K562 (cell line): ENCODE results near the gene HEMK1. TPM values are rescaled to one million over a fixed set of nuclear protein-coding genes. Genes with fewer than 3 reads are reported as not detected.

Experiments
- ATAC-seq: fragments of 200-7000 bp; cut with Tn5 transposase; 3 replicates; pipeline ENCODE4 v1.9.1; 2020; ENCODE audit warnings: moderate library complexity
- BruUV-seq: library from RNA; stranded (reverse); fragments of 400-500 nt; replicated peaks from 2 replicates; lab custom pipeline; 2021; lab: Mats Ljungman, UMichigan
- CTCF ChIA-PET: fragments of 300-600 bp; formaldehyde crosslinking; extraction: SDS; loops from one replicate; lab custom pipeline; 2021; ENCODE audit warnings: low intra/inter-chr PET ratio; lab: Yijun Ruan, JAX
- POLR2A ChIA-PET: fragments of 300-600, 350-650 bp; sonication (Branson Sonifier 250); formaldehyde crosslinking; extraction: SDS; loops from one replicate; lab custom pipeline; 2021; ENCODE audit warnings: antibody characterized with exemption, inconsistent platforms; lab: Yijun Ruan, JAX
- DNase-seq, 4 experiments: peaks; one replicate each; pipeline versions ENCODE4 v3.0.0 to v3.0.0-alpha.2; 2011 to 2018; ENCODE audit warnings: low spot score in 3 of 4, mixed read lengths in 3 of 4; ENCODE audit errors: extremely low read depth in 1 of 4
- FAIRE-seq: peaks from 2 replicates; lab custom pipeline; 2011; peaks lifted over from hg19 to GRCh38; lab: Jason Lieb, UNC
- H2AFZ ChIP-seq: 2 replicates; pipeline ENCODE4 v1.6.0; 2011; ENCODE audit warnings: low read depth, low read length, control low read depth, inconsistent platforms
- H3K27ac ChIP-seq: fragments of 200-600 bp; 3 replicates; pipeline ENCODE4 v1.8.0; 2011; ENCODE audit warnings: low read depth, mild to moderate bottlenecking, control low read depth, inconsistent platforms, low read length, moderate library complexity, mixed read lengths; ENCODE audit errors: extremely low read depth
- H3K27me3 ChIP-seq, 2 experiments: fragments of 300-600 bp in 1 of 2; 2 replicates in 1 of 2; 3 replicates in 1 of 2; pipeline versions ENCODE4 v1.6.0 to v1.8.0; 2011; ENCODE audit warnings: inconsistent platforms in 2 of 2, low read length in 2 of 2, mild to moderate bottlenecking in 1 of 2, mixed read lengths in 1 of 2, moderate library complexity in 1 of 2; ENCODE audit not compliant: control insufficient read depth in 2 of 2, insufficient read depth in 2 of 2
- H3K36me3 ChIP-seq: fragments of 300-600 bp; 3 replicates; pipeline ENCODE4 v1.8.0; 2011; ENCODE audit warnings: mild to moderate bottlenecking, low read length, inconsistent platforms; ENCODE audit not compliant: control insufficient read depth, insufficient read depth
- H3K4me1 ChIP-seq, 2 experiments: fragments of 200-600 bp in 1 of 2; replicated peaks in 1 of 2; 2 replicates in 1 of 2; 3 replicates in 1 of 2; pipeline versions ENCODE4 v1.5.1 to v1.8.0; 2011; ENCODE audit warnings: inconsistent platforms in 2 of 2, low read length in 2 of 2, mild to moderate bottlenecking in 1 of 2, mixed read lengths in 1 of 2, moderate library complexity in 1 of 2; ENCODE audit not compliant: control insufficient read depth in 2 of 2, insufficient read depth in 2 of 2
- H3K4me2 ChIP-seq: 2 replicates; pipeline ENCODE4 v1.6.1; 2011; ENCODE audit warnings: low read length, control low read depth, inconsistent platforms, mixed read lengths; ENCODE audit not compliant: insufficient read depth
- H3K4me3 ChIP-seq: fragments of 200-600 bp; sonication (generic), shearing (Covaris generic); 2 replicates; pipeline ENCODE4 v1.5.1; 2016; ENCODE audit warnings: control low read depth, inconsistent platforms
- H3K79me2 ChIP-seq: fragments of 200-600 bp; 3 replicates; pipeline ENCODE4 v1.8.0; 2011; ENCODE audit warnings: low read length, inconsistent platforms; ENCODE audit not compliant: control insufficient read depth, insufficient read depth
- H3K9ac ChIP-seq, 2 experiments: 2 replicates each; pipeline versions ENCODE4 v1.6.0 to v1.6.1; 2011; ENCODE audit warnings: low read depth in 2 of 2, low read length in 2 of 2, control low read depth in 1 of 2, inconsistent platforms in 1 of 2, mild to moderate bottlenecking in 1 of 2, mixed read lengths in 1 of 2; ENCODE audit not compliant: insufficient read depth in 1 of 2
- H3K9me1 ChIP-seq: one replicate; pipeline ENCODE4 v1.6.0; 2011; ENCODE audit warnings: inconsistent platforms, mild to moderate bottlenecking, low read length, moderate library complexity; ENCODE audit not compliant: control insufficient read depth, insufficient read depth
- H3K9me3 ChIP-seq: replicated peaks from 2 replicates; pipeline ENCODE4 v1.5.1; 2011; ENCODE audit warnings: low read depth, low read length, inconsistent platforms; ENCODE audit not compliant: control insufficient read depth, insufficient read depth
- H4K20me1 ChIP-seq: replicated peaks from 2 replicates; pipeline ENCODE4 v1.6.1; 2011; ENCODE audit warnings: low read length, inconsistent platforms, mixed read lengths; ENCODE audit not compliant: control insufficient read depth, insufficient read depth
- BRD4 ChIP-seq: fragments of 200-600 bp; sonication (generic); IDR thresholded peaks from 2 replicates; pipeline ENCODE4 v1.6.1; 2017; ENCODE audit warnings: inconsistent platforms
- ERF ChIP-seq: fragments of 450-650 bp; formaldehyde crosslinking; IDR thresholded peaks from 2 replicates; pipeline ENCODE4 v1.4.0; 2020; ENCODE audit warnings: mild to moderate bottlenecking, mixed read lengths
- KDM5B ChIP-seq: fragments of 200-600 bp; sonication (generic); IDR thresholded peaks from 2 replicates; pipeline ENCODE4 v1.6.1; 2012; ENCODE audit warnings: low read depth, mild to moderate bottlenecking, moderate library complexity, low read length, control low read depth, inconsistent platforms; ENCODE audit not compliant: insufficient replicate concordance
- KLF16 ChIP-seq: IDR thresholded peaks from 2 replicates; pipeline ENCODE4 v1.6.1; 2016; ENCODE audit warnings: antibody characterized with exemption
- MEIS2 ChIP-seq: fragments of 450-650 bp; IDR thresholded peaks from 2 replicates; pipeline ENCODE4 v1.6.1; 2014; ENCODE audit warnings: mild to moderate bottlenecking; ENCODE audit not compliant: partially characterized antibody
- MXD1 ChIP-seq: fragments of 250-450 bp; sonication (Bioruptor Pico); IDR thresholded peaks from 2 replicates; pipeline ENCODE4 v1.8.0; 2021; ENCODE audit warnings: borderline replicate concordance, mild to moderate bottlenecking, moderate library complexity; ENCODE audit not compliant: poor library complexity, severe bottlenecking
- PHB2 ChIP-seq: fragments of 450-650 bp; IDR thresholded peaks from 2 replicates; pipeline ENCODE4 v1.6.1; 2017; ENCODE audit warnings: low read depth
- TBL1XR1 ChIP-seq, 2 experiments: IDR thresholded peaks; 2 replicates each; pipeline ENCODE4 v1.6.1; 2012; ENCODE audit warnings: improper control_type of control experiment in 2 of 2, low read length in 2 of 2, mild to moderate bottlenecking in 1 of 2
- TRIM24 ChIP-seq, 2 experiments: fragments of 450-650 bp; IDR thresholded peaks; 2 replicates each; pipeline ENCODE4 v1.6.1; 2016
- TRIM28 ChIP-seq: fragments of 450-650 bp; IDR thresholded peaks from 2 replicates; pipeline ENCODE4 v1.6.1; 2017
- YBX1 ChIP-seq: fragments of 450-650 bp; IDR thresholded peaks from 2 replicates; pipeline ENCODE4 v1.7.1; 2016; ENCODE audit warnings: mild to moderate bottlenecking
- ZBTB17 ChIP-seq: fragments of 450-650 bp; formaldehyde crosslinking; IDR thresholded peaks from 2 replicates; pipeline ENCODE4 v1.4.0; 2020; ENCODE audit warnings: mild to moderate bottlenecking
- ZNF143 ChIP-seq: sonication (generic); formaldehyde crosslinking; IDR thresholded peaks from 2 replicates; pipeline ENCODE4 v1.9.0; 2022; ENCODE audit warnings: mild to moderate bottlenecking, missing genetic modification reagents
- WGBS: fragments of 100-300 bp; shearing (Covaris generic); methylation state at CpG from one replicate; pipeline ENCODE4 v1.1.6; 2016; ENCODE audit warnings: low coverage, mixed read lengths; ENCODE audit not compliant: insufficient coverage; ENCODE audit errors: missing lambda C conversion rate; 5-methylcytosine and 5-hydroxymethylcytosine counted together
- in situ Hi-C: fragments of 300-500 bp; cut with MboI; formaldehyde crosslinking; loops from 4 replicates; pipeline ENCODE4 v1.15.0; 2018; ENCODE audit warnings: inconsistent platforms, mixed read lengths
- intact Hi-C: fragments of 100-400 bp; cut with micrococcal nuclease; formaldehyde crosslinking; loops from 2 replicates; pipeline ENCODE4 v1.14.2; 2022
- polyA plus RNA-seq, 8 experiments: library from polyadenylated mRNA; depleted of rRNA in 4 of 8; stranded (reverse) in 5 of 8; unstranded in 3 of 8; fragments of >200 nt; fragmentation: Nextera tagmentation in 2 of 8; fragmentation: Illumina TruSeq in 1 of 8; extraction: Ambion mirVana in 2 of 8; extraction: Trizol in 1 of 8; gene quantifications; 2 replicates each; pipeline versions ENCODE4 v1.2.1 to v1.2.3, GENCODE V29; 2011 to 2014; ENCODE audit warnings: inconsistent platforms in 1 of 8, missing spikeins in 1 of 8
- total RNA-seq, 7 experiments: library from RNA; depleted of rRNA in 6 of 7; stranded (reverse); fragments of >200 nt in 6 of 7; fragmentation: Illumina TruSeq in 2 of 7; extraction: Trizol in 2 of 7; gene quantifications; 2 replicates each; pipeline versions ENCODE4 v1.2.1 to v1.2.3, GENCODE V29; 2011 to 2021; ENCODE audit warnings: low replicate concordance in 1 of 7
- TF ChIP-seq, protein P1 (sequence below): fragments of 450-650 bp; IDR thresholded peaks from 2 replicates; pipeline ENCODE4 v1.7.0; 2016; ENCODE audit warnings: borderline replicate concordance
- TF ChIP-seq, protein P2 (sequence below), 2 experiments: fragments of 250-450 bp in 1 of 2; fragments of 450-650 bp in 1 of 2; sonication (Bioruptor Pico) in 1 of 2; IDR thresholded peaks; 2 replicates each; pipeline versions ENCODE4 v1.6.1 to v1.8.0; 2016 to 2021; ENCODE audit warnings: mild to moderate bottlenecking in 2 of 2, moderate library complexity in 2 of 2, missing compliant biosample characterization in 1 of 2, missing genetic modification characterization in 1 of 2
- TF ChIP-seq, protein P3 (sequence below): fragments of 450-650 bp; IDR thresholded peaks from 2 replicates; pipeline ENCODE4 v1.7.1; 2018; ENCODE audit warnings: mild to moderate bottlenecking, low read depth; ENCODE audit not compliant: partially characterized antibody

HEMK1 gene
- total and polyA plus RNA-seq, 9 of the 15 experiments (the other 6 are each of a cell fraction or from before 2014, with no cell fraction given): 2.0 to 16.8 (median 11.4) TPM

DNA sequence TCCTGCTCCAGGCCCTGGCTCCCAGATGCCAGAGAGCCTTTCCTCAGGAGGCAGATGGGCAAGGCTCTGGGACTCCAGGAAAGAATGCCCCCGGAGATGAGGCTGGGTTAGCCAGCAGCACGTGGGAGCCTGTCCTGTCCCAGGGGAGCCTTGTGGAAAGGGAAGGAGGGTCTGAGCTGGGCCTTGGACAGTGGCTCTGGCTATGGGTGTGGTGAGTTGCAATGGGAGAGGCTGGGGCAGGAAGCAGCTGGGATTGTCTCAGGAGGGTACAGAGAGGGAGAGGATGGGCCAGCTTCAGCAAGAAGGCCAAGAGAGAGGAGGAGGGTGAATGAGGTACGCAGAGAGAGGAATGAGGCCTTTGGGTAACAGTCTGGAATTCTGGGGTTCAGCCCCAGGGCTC lies 48.5 kb upstream of the HEMK1 start:
- H3K9me3 ChIP-seq: no peaks in the 10 kb centered on the region
- H3K4me2 ChIP-seq: no peak overlapping the region
- no peak overlapping the region for H3K4me3 ChIP-seq
- no peak overlapping the region; a peak in 1 of 4 replicates for H3K9ac ChIP-seq
- ATAC-seq (no peak), FAIRE-seq (no peak), DNase-seq (no peak)
- no peaks in the 10 kb centered on the region for H3K9me1 ChIP-seq
- ChIA-PET CTCF (no interaction called here), POLR2A (no interaction called here)
- 48% methylated on average over 3 of the region's 3 CpGs for WGBS
- peaks cover 0 to 21% of the 10 kb centered on the region in 2 experiments; a peak in 3 of 5 replicates for H3K4me1 ChIP-seq
- no peak overlapping the region for H3K27ac ChIP-seq
- no peak overlapping the region for H2AFZ ChIP-seq
- H3K27me3 ChIP-seq: no peaks in the 10 kb centered on the region
- no peaks in the 10 kb centered on the region for H4K20me1 ChIP-seq
- H3K79me2 ChIP-seq: no peaks in the 10 kb centered on the region
- no peaks in the 10 kb centered on the region for H3K36me3 ChIP-seq
- TF ChIP-seq TRIM24 (IDR thresholded peaks at IDR 0.05): no peak
- TF ChIP-seq, protein P1, sequence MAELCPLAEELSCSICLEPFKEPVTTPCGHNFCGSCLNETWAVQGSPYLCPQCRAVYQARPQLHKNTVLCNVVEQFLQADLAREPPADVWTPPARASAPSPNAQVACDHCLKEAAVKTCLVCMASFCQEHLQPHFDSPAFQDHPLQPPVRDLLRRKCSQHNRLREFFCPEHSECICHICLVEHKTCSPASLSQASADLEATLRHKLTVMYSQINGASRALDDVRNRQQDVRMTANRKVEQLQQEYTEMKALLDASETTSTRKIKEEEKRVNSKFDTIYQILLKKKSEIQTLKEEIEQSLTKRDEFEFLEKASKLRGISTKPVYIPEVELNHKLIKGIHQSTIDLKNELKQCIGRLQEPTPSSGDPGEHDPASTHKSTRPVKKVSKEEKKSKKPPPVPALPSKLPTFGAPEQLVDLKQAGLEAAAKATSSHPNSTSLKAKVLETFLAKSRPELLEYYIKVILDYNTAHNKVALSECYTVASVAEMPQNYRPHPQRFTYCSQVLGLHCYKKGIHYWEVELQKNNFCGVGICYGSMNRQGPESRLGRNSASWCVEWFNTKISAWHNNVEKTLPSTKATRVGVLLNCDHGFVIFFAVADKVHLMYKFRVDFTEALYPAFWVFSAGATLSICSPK: no peak
- no peak for TF ChIP-seq MEIS2
- no peak for TF ChIP-seq KLF16
- no peak for TF ChIP-seq ZBTB17 (CRISPR knock-in tag)
- TF ChIP-seq KDM5B: no peak
- no peak for TF ChIP-seq TRIM28
- TF ChIP-seq YBX1: no peak
- no peak for TF ChIP-seq TBL1XR1 (IDR thresholded peaks at IDR 0.05; ENCODE audit: low read length in 2 of 2)
- TF ChIP-seq MXD1 (CRISPR knock-in tag): no peak
- TF ChIP-seq ERF: no peak
- TF ChIP-seq BRD4: no peak
- TF ChIP-seq, protein P2, sequence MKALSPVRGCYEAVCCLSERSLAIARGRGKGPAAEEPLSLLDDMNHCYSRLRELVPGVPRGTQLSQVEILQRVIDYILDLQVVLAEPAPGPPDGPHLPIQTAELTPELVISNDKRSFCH (CRISPR knock-in tag; IDR thresholded peaks at IDR 0.05): no peak
- TF ChIP-seq, protein P2 (tag; IDR thresholded peaks at IDR 0.05): no peak
- TF ChIP-seq ZNF143 (CRISPR knock-in tag): no peak
- TF ChIP-seq PHB2: no peak
- TF ChIP-seq, protein P3, sequence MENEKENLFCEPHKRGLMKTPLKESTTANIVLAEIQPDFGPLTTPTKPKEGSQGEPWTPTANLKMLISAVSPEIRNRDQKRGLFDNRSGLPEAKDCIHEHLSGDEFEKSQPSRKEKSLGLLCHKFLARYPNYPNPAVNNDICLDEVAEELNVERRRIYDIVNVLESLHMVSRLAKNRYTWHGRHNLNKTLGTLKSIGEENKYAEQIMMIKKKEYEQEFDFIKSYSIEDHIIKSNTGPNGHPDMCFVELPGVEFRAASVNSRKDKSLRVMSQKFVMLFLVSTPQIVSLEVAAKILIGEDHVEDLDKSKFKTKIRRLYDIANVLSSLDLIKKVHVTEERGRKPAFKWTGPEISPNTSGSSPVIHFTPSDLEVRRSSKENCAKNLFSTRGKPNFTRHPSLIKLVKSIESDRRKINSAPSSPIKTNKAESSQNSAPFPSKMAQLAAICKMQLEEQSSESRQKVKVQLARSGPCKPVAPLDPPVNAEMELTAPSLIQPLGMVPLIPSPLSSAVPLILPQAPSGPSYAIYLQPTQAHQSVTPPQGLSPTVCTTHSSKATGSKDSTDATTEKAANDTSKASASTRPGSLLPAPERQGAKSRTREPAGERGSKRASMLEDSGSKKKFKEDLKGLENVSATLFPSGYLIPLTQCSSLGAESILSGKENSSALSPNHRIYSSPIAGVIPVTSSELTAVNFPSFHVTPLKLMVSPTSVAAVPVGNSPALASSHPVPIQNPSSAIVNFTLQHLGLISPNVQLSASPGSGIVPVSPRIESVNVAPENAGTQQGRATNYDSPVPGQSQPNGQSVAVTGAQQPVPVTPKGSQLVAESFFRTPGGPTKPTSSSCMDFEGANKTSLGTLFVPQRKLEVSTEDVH: no peak
- intact Hi-C loops: no loop called here
- BruUV-seq: no TSS peak
- in situ Hi-C loops: no loop called here
